NCI-H2107 (cell line): Measurements from ENCODE around the gene BCAS1.
A peak's percentile ranks its signal among the peaks of the same experiment; 100 is the strongest.
"Not testable (repeated sequence)": the region's sequence is repeated elsewhere in the genome, so short reads cannot be mapped to it uniquely, and the experiment has no call there.

ENCODE experiments used
- DNase-seq: peaks from one replicate; lab custom pipeline; 2025; lab: John Stamatoyannopoulos, UW

BCAS1 gene

GRCh38 chr20:54015496-54015895, 54.9 kb downstream of the BCAS1 start:
- no peak for DNase-seq

GRCh38 chr20:54014293-54014926, 56.0 kb downstream of the BCAS1 start:
- DNase-seq = peak; percentile 3

- no peak for DNase-seq
Observed at GRCh38 chr20:54013471-54013870, 56.9 kb downstream of the BCAS1 start.

- no peak for DNase-seq
Observed at GRCh38 chr20:54011346-54011745, 59.0 kb downstream of the BCAS1 start.

- not testable (repeated sequence) for DNase-seq
Observed at GRCh38 chr20:54006216-54006615, 64.2 kb downstream of the BCAS1 start.

GRCh38 chr20:54005524-54005923, 64.9 kb downstream of the BCAS1 start:
- no peak for DNase-seq

GRCh38 chr20:54004445-54004844, 65.9 kb downstream of the BCAS1 start:
- no peak for DNase-seq

- no peak for DNase-seq
Observed at GRCh38 chr20:54002741-54003140, 67.7 kb downstream of the BCAS1 start.

- DNase-seq = no peak
Observed at GRCh38 chr20:54002056-54002575, 68.3 kb downstream of the BCAS1 start.

GRCh38 chr20:54000914-54001313, 69.5 kb downstream of the BCAS1 start:
- DNase-seq = no peak

GRCh38 chr20:54000262-54000661, 70.1 kb downstream of the BCAS1 start:
- DNase-seq = no peak

- DNase-seq = no peak
Observed at GRCh38 chr20:53999077-53999476, 71.3 kb downstream of the BCAS1 start.

- no peak for DNase-seq
Observed at GRCh38 chr20:53996584-53997486, 73.6 kb downstream of the BCAS1 start.

- no peak for DNase-seq
Observed at GRCh38 chr20:53995949-53996348, 74.4 kb downstream of the BCAS1 start.

GRCh38 chr20:53994088-53994487, 76.3 kb downstream of the BCAS1 start:
- DNase-seq = no peak

GRCh38 chr20:53993310-53993709, 77.1 kb downstream of the BCAS1 start:
- no peak for DNase-seq

- no peak for DNase-seq
Observed at GRCh38 chr20:53990768-53991450, 79.5 kb downstream of the BCAS1 start.

GRCh38 chr20:53990003-53990402, 80.4 kb downstream of the BCAS1 start:
- no peak for DNase-seq

GRCh38 chr20:53989401-53989800, 81.0 kb downstream of the BCAS1 start:
- no peak for DNase-seq

GRCh38 chr20:53986037-53986650, 84.2 kb downstream of the BCAS1 start:
- no peak for DNase-seq

GRCh38 chr20:53985150-53985518, 85.3 kb downstream of the BCAS1 start:
- no peak for DNase-seq
